ENCODE measurements around the gene TRAF4. TPM values are rescaled to one million over a fixed set of nuclear protein-coding genes. Genes with fewer than 3 reads are reported as not detected.

The TRAF4 gene
- total and polyA plus RNA-seq, 9 of the 15 experiments (the other 6 are each of a cell fraction or from before 2014, with no cell fraction given): 2.4 to 147 (median 72.4) TPM

- TF ChIP-seq ZNF609 (CRISPR knock-in tag; IDR thresholded peaks at IDR 0.05; ENCODE audit: borderline replicate concordance): no peak
- TF ChIP-seq, protein P1, sequence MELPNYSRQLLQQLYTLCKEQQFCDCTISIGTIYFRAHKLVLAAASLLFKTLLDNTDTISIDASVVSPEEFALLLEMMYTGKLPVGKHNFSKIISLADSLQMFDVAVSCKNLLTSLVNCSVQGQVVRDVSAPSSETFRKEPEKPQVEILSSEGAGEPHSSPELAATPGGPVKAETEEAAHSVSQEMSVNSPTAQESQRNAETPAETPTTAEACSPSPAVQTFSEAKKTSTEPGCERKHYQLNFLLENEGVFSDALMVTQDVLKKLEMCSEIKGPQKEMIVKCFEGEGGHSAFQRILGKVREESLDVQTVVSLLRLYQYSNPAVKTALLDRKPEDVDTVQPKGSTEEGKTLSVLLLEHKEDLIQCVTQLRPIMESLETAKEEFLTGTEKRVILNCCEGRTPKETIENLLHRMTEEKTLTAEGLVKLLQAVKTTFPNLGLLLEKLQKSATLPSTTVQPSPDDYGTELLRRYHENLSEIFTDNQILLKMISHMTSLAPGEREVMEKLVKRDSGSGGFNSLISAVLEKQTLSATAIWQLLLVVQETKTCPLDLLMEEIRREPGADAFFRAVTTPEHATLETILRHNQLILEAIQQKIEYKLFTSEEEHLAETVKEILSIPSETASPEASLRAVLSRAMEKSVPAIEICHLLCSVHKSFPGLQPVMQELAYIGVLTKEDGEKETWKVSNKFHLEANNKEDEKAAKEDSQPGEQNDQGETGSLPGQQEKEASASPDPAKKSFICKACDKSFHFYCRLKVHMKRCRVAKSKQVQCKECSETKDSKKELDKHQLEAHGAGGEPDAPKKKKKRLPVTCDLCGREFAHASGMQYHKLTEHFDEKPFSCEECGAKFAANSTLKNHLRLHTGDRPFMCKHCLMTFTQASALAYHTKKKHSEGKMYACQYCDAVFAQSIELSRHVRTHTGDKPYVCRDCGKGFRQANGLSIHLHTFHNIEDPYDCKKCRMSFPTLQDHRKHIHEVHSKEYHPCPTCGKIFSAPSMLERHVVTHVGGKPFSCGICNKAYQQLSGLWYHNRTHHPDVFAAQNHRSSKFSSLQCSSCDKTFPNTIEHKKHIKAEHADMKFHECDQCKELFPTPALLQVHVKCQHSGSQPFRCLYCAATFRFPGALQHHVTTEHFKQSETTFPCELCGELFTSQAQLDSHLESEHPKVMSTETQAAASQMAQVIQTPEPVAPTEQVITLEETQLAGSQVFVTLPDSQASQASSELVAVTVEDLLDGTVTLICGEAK (IDR thresholded peaks at IDR 0.05): no peak
- TF ChIP-seq, protein P1 (CRISPR knock-in tag; IDR thresholded peaks at IDR 0.05): no peak
Observed at GRCh38 chr17:28760601-28761562, 17.1 kb downstream of the TRAF4 start (continued).

Measured in K562 (cell line).